GM04504 (cell line): Measurements from ENCODE around the gene PRRG4.
"Not testable (repeated sequence)": the region's sequence is repeated elsewhere in the genome, so short reads cannot be mapped to it uniquely, and the experiment has no call there.

Source experiments
- DNase-seq: peaks from one replicate; pipeline ENCODE4 v3.0.0-alpha.2; 2012; ENCODE audit warnings: low read depth

PRRG4 gene

GRCh38 chr11:32829680-32830412 lies at the start of gene PRRG4:
Gene PRRG4, plus strand, starts transcription at chr11:32829927. Its CDS starts 603 bp downstream, at chr11:32830530.
- DNase-seq: no peak

DNA sequence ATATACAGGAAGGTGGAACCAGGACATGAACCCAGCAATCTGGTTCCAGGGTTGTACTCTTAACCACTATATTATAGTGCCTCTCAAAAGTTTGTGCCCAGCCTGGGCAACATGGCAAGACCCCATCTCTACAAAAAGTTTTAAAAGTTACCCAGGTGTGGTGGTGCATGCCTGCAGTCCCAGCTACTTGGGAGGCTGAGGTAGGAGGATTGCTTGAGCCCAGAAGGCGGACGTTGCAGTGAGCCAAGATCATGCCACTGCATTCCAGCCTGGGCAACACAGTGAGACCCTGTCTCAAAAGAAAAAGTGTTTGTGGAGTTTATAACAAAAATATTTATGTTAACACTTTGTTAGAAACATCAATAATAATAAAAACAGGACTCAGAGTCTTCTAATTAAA lies 48.9 kb upstream of the PRRG4 start:
- DNase-seq: not testable (repeated sequence)

GRCh38 chr11:32781721-32782120 lies 48.0 kb upstream of the PRRG4 start:
- no peak for DNase-seq

- DNase-seq: no peak
These were observed 44.5 kb upstream of the PRRG4 start for GRCh38 chr11:32785262-32785661.

DNA sequence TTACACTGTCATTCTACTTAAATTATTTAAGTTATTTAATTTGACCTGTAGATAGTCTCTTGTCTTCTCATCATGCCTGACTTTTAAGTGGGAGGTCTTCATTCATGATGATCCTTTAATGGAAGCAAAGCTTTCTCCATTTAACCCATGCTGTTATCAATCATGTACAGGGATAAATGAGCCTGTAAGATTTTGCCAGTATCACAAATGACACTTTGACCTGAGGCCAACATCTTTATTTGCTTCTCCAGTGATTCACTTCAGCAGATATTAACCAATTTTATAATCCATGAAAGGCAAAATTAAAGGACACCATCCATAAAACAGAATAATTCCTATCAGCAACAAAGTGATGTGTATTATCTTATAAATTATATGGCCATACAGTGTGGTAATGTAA lies 42.9 kb upstream of the PRRG4 start:
- DNase-seq: no peak

- DNase-seq: no peak
These were observed 38.8 kb upstream of the PRRG4 start for GRCh38 chr11:32790916-32791315.

GRCh38 chr11:32792111-32792947 lies 37.4 kb upstream of the PRRG4 start:
- DNase-seq: no peak

DNA sequence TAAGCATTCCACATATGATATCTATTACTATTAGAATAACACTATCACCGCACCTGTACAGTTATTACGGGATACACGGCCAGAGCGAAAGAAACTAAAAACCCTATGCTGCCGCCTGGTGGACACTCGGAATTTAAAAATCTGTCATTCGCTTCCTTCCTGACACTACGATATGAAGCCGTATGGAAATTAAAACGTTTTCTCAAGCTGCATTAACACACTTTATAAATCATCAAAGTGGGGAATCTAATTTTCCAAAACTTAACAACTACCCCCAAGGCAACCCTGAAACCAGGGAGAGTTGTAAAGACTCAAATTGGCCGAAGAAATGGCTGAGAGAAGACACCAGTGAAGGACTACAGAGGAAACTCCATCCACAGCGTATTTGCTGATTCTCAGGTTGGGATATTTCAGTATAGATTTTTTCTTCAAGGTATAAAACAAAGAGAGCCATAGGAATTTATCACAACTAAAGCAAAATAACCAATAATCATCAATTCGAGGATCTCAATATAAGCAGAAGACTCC lies 36.7 kb upstream of the PRRG4 start:
- peak; percentile 10 for DNase-seq

DNA sequence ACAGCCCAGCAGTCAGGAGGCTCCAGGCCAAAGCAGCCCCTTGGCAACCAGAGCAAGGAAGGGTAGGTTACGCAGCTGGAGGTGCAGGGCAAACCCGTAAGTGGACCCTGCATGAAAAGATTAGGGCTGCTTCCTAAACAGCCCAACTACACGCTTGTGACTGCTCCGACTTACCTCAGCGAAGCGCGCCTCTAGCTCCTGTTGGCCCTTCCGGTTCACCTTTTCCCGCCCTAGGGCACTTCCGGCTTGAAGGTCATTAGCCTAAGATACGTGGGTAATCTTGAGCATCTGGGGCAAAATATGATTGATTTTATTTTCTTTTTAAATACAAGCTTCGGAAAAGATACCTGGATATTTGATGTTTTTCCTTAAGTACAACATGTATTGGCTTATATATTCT lies 35.3 kb upstream of the PRRG4 start, which contains the start of gene CCDC73:
Gene CCDC73 (minus strand): TSS at position 224 of the 400 bp plus-strand sequence. CDS start 34,419 bp downstream, outside the sequence.
- no peak for DNase-seq

- no peak for DNase-seq
These were observed 33.3 kb upstream of the PRRG4 start for GRCh38 chr11:32796425-32796824.

DNA sequence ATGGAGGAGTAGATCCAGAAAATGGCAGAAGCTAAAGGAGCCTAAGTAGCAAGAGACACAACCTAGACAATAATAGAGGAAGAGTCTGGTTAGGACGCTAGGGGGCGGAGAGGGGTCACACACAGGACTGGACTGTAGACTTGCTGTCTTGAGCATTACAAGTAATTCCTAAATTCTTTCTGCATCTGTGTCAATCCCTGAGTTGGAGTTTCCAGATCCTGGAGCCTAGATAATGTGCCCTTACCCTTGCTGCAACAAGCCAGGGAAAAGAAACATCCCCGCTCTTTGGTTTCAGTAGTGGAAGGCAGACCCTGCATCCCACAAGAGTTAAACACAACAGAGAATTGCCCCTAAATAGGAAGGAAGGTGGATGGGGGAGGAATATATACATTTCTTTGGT lies 20.4 kb upstream of the PRRG4 start:
- peak; percentile 38 for DNase-seq

- DNase-seq: no peak
These were observed 12.4 kb upstream of the PRRG4 start for GRCh38 chr11:32817181-32817851.

DNA sequence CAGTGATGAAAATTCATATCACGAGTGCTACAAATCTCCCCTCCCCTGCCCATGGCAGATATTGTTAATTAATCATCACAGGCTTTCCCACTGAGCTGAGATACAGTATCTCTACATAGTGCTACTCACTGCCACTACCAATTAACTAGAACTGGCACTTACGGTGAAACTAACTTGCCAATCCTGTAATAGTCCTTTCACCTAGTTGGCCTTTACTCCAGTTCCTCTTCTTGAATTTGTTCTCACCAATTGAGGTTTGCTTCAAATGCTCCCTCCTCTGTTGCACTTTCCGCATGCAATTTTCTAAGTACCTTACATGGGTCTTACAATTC lies 11.9 kb upstream of the PRRG4 start:
- no peak for DNase-seq

GRCh38 chr11:32819187-32819586 lies 10.5 kb upstream of the PRRG4 start:
- no peak for DNase-seq

- no peak for DNase-seq
These were observed 9.2 kb upstream of the PRRG4 start for GRCh38 chr11:32820497-32820896.

GRCh38 chr11:32821517-32821916 lies 8.2 kb upstream of the PRRG4 start:
- DNase-seq: no peak

DNA sequence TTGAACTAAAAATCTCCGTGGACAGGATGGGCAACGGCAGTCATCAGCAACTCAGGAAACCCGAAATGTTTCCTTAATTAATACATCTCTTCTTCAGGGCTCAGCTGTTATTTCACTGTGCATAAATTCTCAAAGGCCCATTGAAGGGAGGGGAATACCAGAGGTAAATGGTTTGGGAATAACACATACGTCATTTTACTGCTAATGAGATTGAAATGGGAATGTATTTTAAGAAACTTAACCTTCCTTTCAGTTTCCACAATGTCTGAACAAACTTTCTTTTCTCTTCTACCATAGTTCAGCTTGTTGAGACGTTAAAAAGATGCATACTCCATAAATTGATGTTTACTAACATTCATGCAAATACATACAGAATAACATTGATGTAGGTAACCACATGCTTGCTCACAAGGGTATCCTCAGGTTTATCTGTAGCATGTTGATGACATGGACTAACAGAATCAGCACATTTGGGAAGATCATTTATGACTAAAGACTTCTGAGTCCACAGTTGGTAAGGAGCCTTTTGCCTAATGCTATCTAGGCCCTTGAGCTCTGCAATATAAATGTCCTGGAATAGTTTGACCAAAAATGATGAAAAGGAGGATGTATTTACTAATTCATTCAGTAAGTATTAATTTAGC lies 7.7 kb upstream of the PRRG4 start:
- no peak for DNase-seq

- DNase-seq: not testable (repeated sequence)
These were observed 6.1 kb upstream of the PRRG4 start for GRCh38 chr11:32823617-32824016.

DNA sequence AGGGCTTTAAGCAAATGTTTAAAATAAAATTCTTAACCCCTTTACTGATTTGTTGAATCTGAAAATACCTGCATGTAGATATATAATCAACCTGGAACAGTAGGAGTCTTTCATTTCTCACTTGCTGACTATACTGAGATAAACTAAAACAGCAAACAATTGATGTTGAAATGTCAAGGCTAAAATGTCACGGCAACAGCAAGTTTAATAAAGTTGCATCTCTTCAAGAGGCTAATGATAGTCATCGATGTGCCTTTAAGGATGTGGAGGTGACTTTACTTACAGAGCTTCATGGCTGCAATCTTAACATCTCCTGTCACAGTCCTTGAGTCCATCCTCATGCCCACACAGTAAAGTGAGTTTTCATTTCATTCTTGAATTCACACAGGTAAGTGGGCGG lies 3.6 kb upstream of the PRRG4 start:
- DNase-seq: no peak

- no peak for DNase-seq
These were observed 2.5 kb upstream of the PRRG4 start for GRCh38 chr11:32827276-32827675.

GRCh38 chr11:32829157-32829679 lies 509 bp upstream of the PRRG4 start:
- no peak for DNase-seq

DNA sequence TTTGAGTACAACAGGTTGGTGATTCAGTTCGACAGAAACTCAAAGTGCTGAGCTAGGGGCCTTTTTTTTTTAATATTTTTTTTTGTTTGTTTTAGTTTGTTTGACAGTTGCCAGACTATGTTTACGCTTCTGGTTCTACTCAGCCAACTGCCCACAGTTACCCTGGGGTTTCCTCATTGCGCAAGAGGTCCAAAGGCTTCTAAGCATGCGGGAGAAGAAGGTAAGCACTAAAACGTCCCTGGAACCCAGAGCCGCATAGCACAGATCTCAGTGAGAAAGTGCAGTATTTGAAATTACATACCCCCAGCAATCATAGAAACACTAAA lies 649 bp downstream of the PRRG4 start:
- DNase-seq: no peak
